Hepatocyte (in vitro differentiated cells): ENCODE results near the gene ARHGEF1.

ENCODE experiments used
- CTCF ChIP-seq: fragments of 200-600 bp; sonication (generic); IDR thresholded peaks from 2 replicates; pipeline ENCODE4 v1.5.1; 2016; ENCODE audit warnings: antibody characterized with exemption, mild to moderate bottlenecking; ENCODE audit not compliant: poor library complexity
- EZH2 ChIP-seq: fragments of 200-600 bp; sonication (generic); IDR thresholded peaks from 2 replicates; pipeline ENCODE4 v1.6.1; 2016; ENCODE audit warnings: antibody characterized with exemption, mild to moderate bottlenecking, borderline replicate concordance
- EZH2phosphoT487 ChIP-seq: fragments of 200-600 bp; sonication (generic); IDR thresholded peaks from one replicate; pipeline ENCODE4 v1.6.1; 2018; ENCODE audit warnings: antibody characterized with exemption, mild to moderate bottlenecking, low read depth, moderate library complexity; ENCODE audit not compliant: unreplicated experiment, severe bottlenecking

DNA sequence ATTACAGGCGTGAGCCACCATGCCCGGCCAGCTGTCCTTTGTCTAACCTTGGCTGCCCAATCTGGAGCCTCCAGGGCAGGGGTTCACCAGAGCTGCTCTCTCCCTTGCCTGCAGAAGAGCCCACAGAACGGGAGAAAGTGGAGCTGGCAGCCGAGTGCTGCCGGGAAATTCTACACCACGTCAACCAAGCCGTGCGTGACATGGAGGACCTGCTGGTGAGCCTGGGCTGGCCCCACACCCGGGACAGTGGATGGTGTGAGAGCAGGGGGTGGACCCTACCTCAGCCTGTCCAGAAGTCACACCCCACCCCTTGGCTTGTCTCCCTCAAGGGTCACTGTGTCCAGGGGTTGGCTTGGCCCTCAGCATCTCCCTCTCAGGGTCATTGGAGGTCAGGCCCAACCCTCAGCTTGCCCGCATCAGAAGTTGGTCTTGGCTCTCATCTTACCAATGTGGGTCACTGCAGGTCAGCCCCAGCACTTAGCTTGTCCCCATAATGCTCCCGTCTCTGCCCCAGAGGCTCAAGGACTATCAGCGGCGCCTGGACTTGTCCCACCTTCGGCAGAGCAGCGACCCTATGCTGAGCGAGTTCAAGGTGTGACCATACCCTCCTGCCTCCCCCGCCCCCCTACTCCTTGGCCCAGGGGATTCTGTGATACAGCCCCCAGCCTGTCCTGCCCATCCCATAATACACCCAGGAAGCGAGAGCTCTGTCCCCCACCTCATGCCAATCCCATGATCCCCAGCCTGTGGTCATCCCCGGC is 20.4 kb downstream of the ARHGEF1 start:
- TF ChIP-seq CTCF (no peak), EZH2 (no peak), EZH2phosphoT487 (no peak)
